Measurements from ENCODE around the gene CHAF1B.

DNA sequence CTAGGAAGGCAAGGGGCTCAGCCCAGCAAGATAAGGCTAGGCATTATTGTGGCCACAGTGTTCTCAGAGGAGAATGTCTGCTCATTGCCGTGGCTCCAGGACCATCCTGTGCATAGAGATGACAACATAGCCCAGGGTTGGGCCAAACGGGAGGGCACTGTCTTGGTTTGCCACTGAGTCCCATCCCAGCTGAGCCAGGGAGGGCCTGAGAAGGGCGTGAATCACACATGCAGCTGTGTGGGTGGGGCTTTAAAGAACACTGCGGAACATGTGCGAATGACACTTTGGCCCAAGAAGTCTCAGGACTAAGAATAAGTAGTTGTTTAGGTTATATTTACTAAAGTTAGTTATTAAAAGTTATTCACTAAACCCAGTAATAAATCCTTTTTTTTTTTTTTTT, 18.5 kb downstream of the CHAF1B start:
- TF ChIP-seq EZH2phosphoT487 (IDR thresholded peaks at IDR 0.05; ENCODE audit: low read depth): no peak
- TF ChIP-seq, protein P1, sequence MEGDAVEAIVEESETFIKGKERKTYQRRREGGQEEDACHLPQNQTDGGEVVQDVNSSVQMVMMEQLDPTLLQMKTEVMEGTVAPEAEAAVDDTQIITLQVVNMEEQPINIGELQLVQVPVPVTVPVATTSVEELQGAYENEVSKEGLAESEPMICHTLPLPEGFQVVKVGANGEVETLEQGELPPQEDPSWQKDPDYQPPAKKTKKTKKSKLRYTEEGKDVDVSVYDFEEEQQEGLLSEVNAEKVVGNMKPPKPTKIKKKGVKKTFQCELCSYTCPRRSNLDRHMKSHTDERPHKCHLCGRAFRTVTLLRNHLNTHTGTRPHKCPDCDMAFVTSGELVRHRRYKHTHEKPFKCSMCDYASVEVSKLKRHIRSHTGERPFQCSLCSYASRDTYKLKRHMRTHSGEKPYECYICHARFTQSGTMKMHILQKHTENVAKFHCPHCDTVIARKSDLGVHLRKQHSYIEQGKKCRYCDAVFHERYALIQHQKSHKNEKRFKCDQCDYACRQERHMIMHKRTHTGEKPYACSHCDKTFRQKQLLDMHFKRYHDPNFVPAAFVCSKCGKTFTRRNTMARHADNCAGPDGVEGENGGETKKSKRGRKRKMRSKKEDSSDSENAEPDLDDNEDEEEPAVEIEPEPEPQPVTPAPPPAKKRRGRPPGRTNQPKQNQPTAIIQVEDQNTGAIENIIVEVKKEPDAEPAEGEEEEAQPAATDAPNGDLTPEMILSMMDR (IDR thresholded peaks at IDR 0.05; ENCODE audit: low read depth, low read length): no peak

Data from OCI-LY3 (cell line).